HEK293T (cell line): Measurements from ENCODE around the gene GLTP.
"Not testable (repeated sequence)": the region's sequence is repeated elsewhere in the genome, so short reads cannot be mapped to it uniquely, and the experiment has no call there.

Experiments used
- CTCF ChIA-PET: fragments of 350-600 bp; formaldehyde crosslinking; extraction: SDS; loops from one replicate; lab custom pipeline; 2021; ENCODE audit warnings: antibody characterized with exemption, inconsistent platforms; lab: Yijun Ruan, JAX
- POLR2A ChIA-PET: fragments of 350-600 bp; formaldehyde crosslinking; extraction: SDS; loops from one replicate; lab custom pipeline; 2020; ENCODE audit warnings: antibody characterized with exemption, inconsistent platforms; lab: Yijun Ruan, JAX
- DNase-seq: peaks from one replicate; pipeline ENCODE4 v3.0.0; 2012; ENCODE audit warnings: mixed read lengths; ENCODE audit errors: extremely low spot score
- ARNT ChIP-seq: fragments of 450-650 bp; IDR thresholded peaks from 2 replicates; pipeline ENCODE4 v1.6.1; 2017; ENCODE audit warnings: mild to moderate bottlenecking
- BHLHE40 ChIP-seq: fragments of 450-650 bp; IDR thresholded peaks from 2 replicates; pipeline ENCODE4 v1.6.1; 2016; ENCODE audit warnings: mild to moderate bottlenecking, moderate library complexity, borderline replicate concordance
- CTBP1 ChIP-seq: fragments of 450-650 bp; IDR thresholded peaks from 2 replicates; pipeline ENCODE4 v1.6.1; 2016; ENCODE audit warnings: borderline replicate concordance
- ELF4 ChIP-seq: fragments of 450-650 bp; IDR thresholded peaks from 2 replicates; pipeline ENCODE4 v1.6.1; 2017; ENCODE audit warnings: antibody characterized with exemption
- FOXA1 ChIP-seq: fragments of 450-650 bp; IDR thresholded peaks from 2 replicates; pipeline ENCODE4 v1.6.1; 2016; ENCODE audit warnings: mild to moderate bottlenecking
- FOXK2 ChIP-seq: fragments of 450-650 bp; IDR thresholded peaks from 2 replicates; pipeline ENCODE4 v1.6.1; 2016; ENCODE audit warnings: mild to moderate bottlenecking
- FOXM1 ChIP-seq: fragments of 450-650 bp; IDR thresholded peaks from 2 replicates; pipeline ENCODE4 v1.6.1; 2017; ENCODE audit warnings: mild to moderate bottlenecking, borderline replicate concordance
- HDGF ChIP-seq: fragments of 450-650 bp; IDR thresholded peaks from 2 replicates; pipeline ENCODE4 v1.6.1; 2017; ENCODE audit warnings: antibody characterized with exemption, borderline replicate concordance
- L3MBTL2 ChIP-seq: fragments of 450-650 bp; conservative IDR thresholded peaks from 2 replicates; pipeline ENCODE4 v1.6.1; 2016; ENCODE audit warnings: mild to moderate bottlenecking
- LEF1 ChIP-seq: fragments of 450-650 bp; IDR thresholded peaks from 2 replicates; pipeline ENCODE4 v1.6.1; 2017; ENCODE audit warnings: mild to moderate bottlenecking, borderline replicate concordance
- NFRKB ChIP-seq: fragments of 450-650 bp; IDR thresholded peaks from 2 replicates; pipeline ENCODE4 v1.6.1; 2016; ENCODE audit warnings: mild to moderate bottlenecking, moderate library complexity
- SP1 ChIP-seq: fragments of 450-650 bp; IDR thresholded peaks from 2 replicates; pipeline ENCODE4 v1.6.1; 2017
- SUZ12 ChIP-seq: fragments of 450-650 bp; IDR thresholded peaks from 2 replicates; pipeline ENCODE4 v1.6.1; 2016; ENCODE audit warnings: mild to moderate bottlenecking
- TARDBP ChIP-seq: fragments of 450-650 bp; IDR thresholded peaks from 2 replicates; pipeline ENCODE4 v1.6.1; 2016
- ZNF384 ChIP-seq: fragments of 450-650 bp; IDR thresholded peaks from 2 replicates; pipeline ENCODE4 v1.6.1; 2016
- TF ChIP-seq, protein P1 (sequence below): fragments of 450-650 bp; IDR thresholded peaks from 2 replicates; pipeline ENCODE4 v1.6.1; 2016

The GLTP gene

DNA sequence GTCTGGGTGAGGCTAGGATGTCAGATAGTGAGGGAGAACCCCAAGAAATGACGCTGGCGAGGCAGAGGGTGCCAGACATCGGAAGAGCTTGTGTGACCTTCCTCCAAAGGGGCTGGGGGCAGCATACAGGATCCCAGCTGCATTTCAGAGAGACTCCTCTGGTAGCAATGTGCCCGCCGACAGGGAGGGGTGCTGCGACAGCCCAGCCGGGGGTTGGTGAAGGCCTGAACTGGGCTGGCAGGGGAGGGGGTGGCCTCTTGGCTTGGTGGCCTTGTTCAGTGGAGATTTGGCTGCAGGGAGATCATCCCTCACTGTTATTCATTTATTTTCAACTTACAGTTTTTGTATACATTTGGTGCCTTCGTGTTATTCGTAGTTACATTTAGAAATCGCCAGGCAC is 25.0 kb upstream of the GLTP start:
- DNase-seq = no peak
- TF ChIP-seq FOXK2 (no peak), TARDBP (no peak), ELF4 (no peak), CTBP1 (no peak), SP1 (no peak), ARNT (no peak), ZNF384 (no peak), FOXM1 (no peak), L3MBTL2 (no peak)
- ChIA-PET CTCF (no interaction called here), POLR2A (no interaction called here)

DNA sequence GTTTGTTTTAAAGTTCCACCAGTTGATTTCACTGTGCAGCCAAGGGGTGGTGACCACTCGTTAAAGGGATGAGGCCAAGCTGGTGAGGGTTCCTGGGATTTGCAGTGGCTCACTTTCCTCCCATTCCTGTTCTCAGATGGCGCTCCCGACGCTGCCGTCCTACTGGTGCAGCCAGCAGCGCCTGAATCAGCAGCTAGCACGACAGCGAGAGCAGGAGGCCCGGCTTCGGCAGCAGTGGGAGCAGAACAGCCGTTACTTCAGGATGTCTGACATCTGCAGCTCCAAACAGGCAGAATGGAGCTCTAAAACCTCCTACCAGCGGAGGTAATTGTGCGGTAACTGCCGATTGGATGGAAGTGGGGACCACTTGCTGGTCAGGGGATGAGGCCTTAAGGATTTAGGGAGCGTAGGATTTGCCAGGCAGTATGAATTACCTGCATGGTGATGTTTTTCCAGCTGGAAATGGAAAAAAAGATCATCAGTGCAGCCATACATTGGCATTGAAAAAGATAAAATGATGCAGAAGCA is 22.6 kb upstream of the GLTP start:
- POLR2A ChIA-PET = no interaction called here
- no peak for TF ChIP-seq CTBP1
- TF ChIP-seq ZNF384 = no peak
- no peak for TF ChIP-seq HDGF
- TF ChIP-seq BHLHE40 = no peak
- no peak for TF ChIP-seq FOXA1
- DNase-seq = no peak
- CTCF ChIA-PET = interaction anchor here (0.6 kb wide), 1 partner anchor 94 kb away, joined by 4 read pairs; no protein-coding TSS in a partner anchor

DNA sequence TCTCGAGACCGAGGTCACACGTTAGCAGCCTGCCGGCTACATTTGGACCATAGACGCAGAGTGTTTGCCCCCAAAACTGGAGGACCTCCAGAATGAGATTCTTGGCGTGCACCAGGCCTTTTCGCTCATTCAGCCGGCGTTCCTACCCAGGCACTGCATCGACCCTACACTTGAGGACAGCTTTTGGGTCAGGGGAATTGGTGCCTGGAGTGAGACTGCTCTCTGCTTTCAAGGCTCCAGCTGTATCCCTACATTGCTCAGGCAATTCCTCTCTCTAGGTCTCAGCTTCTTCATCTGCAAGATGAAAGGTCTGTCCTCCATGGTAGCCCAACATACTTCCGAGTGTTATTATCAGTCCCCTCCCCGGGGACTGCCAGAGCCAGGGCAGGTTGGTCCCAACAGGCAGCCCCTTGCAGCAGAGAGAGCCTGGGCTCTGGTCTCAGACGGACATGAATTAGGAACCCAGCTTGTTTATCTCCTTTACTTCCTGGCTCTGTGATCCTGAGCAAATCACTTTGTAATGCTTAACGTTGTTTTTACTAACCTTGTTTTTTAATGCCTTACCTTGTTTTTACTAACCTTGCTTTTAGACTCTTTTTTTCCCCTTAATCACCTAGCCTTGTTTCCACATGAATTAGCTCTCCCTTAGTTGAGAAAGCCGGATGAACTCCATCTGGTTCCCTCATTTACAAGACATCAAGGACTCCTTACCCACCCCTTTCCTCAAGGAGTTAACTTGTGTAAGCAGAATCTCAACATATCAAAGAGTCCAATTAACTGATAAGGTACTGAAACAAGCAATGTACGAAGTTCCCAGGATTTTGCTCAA is 20.6 kb upstream of the GLTP start:
- CTCF ChIA-PET = interaction anchor here (0.7 to 1.0 kb wide), 4 partner anchors 9 to 52 kb away, joined by 3 to 6 read pairs (median 4); no protein-coding TSS in a partner anchor
- DNase-seq = peak; percentile 48
- TF ChIP-seq SP1 (no peak), NFRKB (no peak), L3MBTL2 (peak; percentile 24), FOXM1 (no peak)
- POLR2A ChIA-PET = interaction anchor here (0.7 to 1.6 kb wide), 6 partner anchors 9 to 27 kb away, joined by 3 to 6 read pairs (median 4); no protein-coding TSS in a partner anchor

DNA sequence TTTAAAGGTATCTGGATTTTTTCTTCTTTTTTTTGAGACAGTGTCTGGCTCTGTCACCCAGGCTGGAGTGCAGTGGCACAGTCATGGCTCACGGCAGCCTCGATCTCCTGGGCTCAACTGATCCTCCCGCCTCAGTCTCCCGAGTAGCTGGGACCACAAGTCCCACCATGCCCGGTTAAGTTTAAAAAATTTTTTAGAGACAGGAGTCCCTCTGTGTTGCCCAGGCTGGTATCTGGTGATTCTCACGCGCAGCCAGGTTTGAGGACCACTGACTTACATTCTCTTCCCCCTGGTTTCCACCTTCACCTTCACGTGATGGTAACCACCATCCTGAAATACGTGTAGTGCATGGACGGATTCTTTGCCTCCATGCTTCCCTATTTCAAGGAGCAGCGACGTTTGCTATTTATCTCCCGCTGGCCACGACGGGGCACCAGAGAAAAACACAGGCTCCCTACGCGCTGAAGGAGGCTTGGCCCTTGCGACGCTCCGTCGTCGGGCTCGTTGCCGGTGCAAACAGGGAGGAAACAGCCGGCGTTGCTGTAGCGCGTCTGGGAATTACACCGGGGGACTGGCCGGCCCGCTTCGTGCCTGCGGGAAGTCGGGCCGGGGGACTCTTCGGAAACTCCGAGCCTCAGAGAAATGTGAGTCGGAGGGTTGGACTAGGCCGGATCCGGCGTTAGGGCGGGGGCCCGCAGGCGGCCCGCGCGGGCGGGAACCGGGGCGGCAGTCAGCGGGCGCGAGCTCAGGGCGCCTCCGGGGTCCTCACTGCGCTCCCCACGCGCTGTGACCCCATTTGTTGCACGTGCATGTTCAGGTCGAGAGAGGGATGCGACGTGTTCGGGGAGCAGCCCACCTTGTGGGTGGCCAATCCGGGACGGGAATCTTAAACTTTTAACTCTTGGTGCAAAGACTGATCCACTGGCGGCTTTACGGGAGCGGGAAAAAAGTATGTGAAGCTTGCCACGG is 19.7 kb upstream of the GLTP start, which contains the start of gene TCHP:
TCHP (plus strand) TSS at position 492 of the 969 bp plus-strand sequence. CDS start 2,753 bp downstream, outside the sequence.
- POLR2A ChIA-PET = interaction anchor here (0.7 to 1.6 kb wide), 6 partner anchors 8 to 23 kb away, joined by 3 to 6 read pairs (median 4); no protein-coding TSS in a partner anchor
- CTCF ChIA-PET = interaction anchor here (0.7 to 1.0 kb wide), 4 partner anchors 8 to 51 kb away, joined by 3 to 6 read pairs (median 4); no protein-coding TSS in a partner anchor
- no peak for TF ChIP-seq SUZ12
- TF ChIP-seq BHLHE40 = no peak
- TF ChIP-seq L3MBTL2 = peak; percentile 78
- TF ChIP-seq FOXK2 = no peak
- TF ChIP-seq FOXA1 = no peak
- DNase-seq = peak; percentile 76

DNA sequence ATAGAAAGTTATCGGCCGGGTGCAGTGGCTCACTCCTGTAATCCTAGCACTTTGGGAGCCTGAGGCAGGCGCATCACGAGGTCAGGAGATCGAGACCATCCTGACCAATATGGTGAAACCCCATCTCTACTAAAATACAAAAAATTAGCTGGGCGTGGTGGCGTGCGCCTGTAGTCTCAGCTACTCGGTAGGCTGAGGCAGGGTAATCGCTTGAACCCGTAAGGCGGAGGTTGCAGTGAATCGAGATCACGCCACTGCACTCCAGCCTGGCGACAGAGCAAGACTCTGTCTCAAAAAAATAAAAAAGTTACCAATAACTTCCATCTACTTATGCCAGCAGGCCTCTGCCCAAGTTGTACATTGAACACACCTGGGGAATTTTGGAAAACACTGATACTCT is 19.0 kb upstream of the GLTP start:
- POLR2A ChIA-PET = interaction anchor here (1.2 kb wide), 1 partner anchor 22 kb away, joined by 4 read pairs; no protein-coding TSS in a partner anchor
- DNase-seq, CTCF ChIA-PET: not testable (repeated sequence)

DNA sequence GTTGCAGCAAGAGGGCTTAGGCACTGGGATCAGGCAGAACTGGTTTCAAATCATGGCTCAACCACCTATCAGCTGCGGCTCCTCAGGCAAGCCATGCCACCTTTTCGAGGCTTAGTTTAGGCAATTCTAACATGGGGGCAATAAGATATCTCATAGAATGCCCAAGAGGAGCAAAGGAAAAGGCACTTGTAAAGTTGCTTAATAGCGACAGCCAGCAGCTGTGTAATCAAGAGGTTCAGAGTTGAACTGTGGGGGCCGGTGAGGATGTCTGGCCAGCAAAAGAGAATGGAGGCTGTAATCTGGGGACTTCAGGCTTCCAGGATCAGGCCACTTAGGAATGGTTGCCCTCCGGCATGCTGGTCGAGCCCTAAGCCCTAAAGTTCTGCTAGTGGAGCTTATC is 16.7 kb upstream of the GLTP start:
- ChIA-PET CTCF (no interaction called here), POLR2A (no interaction called here)
- no peak for DNase-seq
- TF ChIP-seq ELF4 (no peak), SP1 (no peak), ARNT (no peak), CTBP1 (no peak), TARDBP (no peak), L3MBTL2 (no peak), FOXK2 (no peak), BHLHE40 (no peak), ZNF384 (no peak)

DNA sequence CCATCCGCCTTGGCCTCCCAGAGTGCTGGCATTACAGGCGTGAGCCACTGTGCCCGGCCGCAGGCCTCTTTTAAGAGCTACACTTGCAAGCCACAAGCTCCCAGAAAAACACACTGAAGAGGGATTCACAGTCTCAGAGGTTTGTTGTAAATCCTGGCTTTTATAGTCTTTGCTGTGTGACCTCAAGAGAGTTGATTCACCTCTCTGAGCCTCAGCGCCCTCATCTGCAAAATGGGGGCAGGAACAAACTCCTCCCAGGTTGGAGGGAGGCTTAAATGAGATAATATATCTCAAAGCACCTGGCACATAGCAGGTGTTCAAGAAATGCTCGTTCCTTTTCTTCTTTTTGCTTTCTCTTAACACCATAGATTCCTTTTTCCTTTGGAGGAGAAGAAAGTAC is 15.8 kb upstream of the GLTP start:
- TF ChIP-seq LEF1 (no peak), ARNT (no peak), TARDBP (no peak), SUZ12 (no peak), FOXM1 (no peak), ZNF384 (no peak), NFRKB (no peak), ELF4 (no peak), FOXA1 (no peak), L3MBTL2 (no peak)
- TF ChIP-seq, protein P1, sequence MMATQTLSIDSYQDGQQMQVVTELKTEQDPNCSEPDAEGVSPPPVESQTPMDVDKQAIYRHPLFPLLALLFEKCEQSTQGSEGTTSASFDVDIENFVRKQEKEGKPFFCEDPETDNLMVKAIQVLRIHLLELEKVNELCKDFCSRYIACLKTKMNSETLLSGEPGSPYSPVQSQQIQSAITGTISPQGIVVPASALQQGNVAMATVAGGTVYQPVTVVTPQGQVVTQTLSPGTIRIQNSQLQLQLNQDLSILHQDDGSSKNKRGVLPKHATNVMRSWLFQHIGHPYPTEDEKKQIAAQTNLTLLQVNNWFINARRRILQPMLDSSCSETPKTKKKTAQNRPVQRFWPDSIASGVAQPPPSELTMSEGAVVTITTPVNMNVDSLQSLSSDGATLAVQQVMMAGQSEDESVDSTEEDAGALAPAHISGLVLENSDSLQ = no peak
- CTCF ChIA-PET = no interaction called here
- POLR2A ChIA-PET = no interaction called here
- DNase-seq = no peak
